HEK293T (cell line): ENCODE measurements around the gene ACADS.

Source experiments
- ARNT ChIP-seq: fragments of 450-650 bp; IDR thresholded peaks from 2 replicates; pipeline ENCODE4 v1.6.1; 2017; ENCODE audit warnings: mild to moderate bottlenecking
- BHLHE40 ChIP-seq: fragments of 450-650 bp; IDR thresholded peaks from 2 replicates; pipeline ENCODE4 v1.6.1; 2016; ENCODE audit warnings: mild to moderate bottlenecking, moderate library complexity, borderline replicate concordance
- ELF4 ChIP-seq: fragments of 450-650 bp; IDR thresholded peaks from 2 replicates; pipeline ENCODE4 v1.6.1; 2017; ENCODE audit warnings: antibody characterized with exemption
- FOXA1 ChIP-seq: fragments of 450-650 bp; IDR thresholded peaks from 2 replicates; pipeline ENCODE4 v1.6.1; 2016; ENCODE audit warnings: mild to moderate bottlenecking
- FOXK2 ChIP-seq: fragments of 450-650 bp; IDR thresholded peaks from 2 replicates; pipeline ENCODE4 v1.6.1; 2016; ENCODE audit warnings: mild to moderate bottlenecking
- FOXM1 ChIP-seq: fragments of 450-650 bp; IDR thresholded peaks from 2 replicates; pipeline ENCODE4 v1.6.1; 2017; ENCODE audit warnings: mild to moderate bottlenecking, borderline replicate concordance
- HDGF ChIP-seq: fragments of 450-650 bp; IDR thresholded peaks from 2 replicates; pipeline ENCODE4 v1.6.1; 2017; ENCODE audit warnings: antibody characterized with exemption, borderline replicate concordance
- NFRKB ChIP-seq: fragments of 450-650 bp; IDR thresholded peaks from 2 replicates; pipeline ENCODE4 v1.6.1; 2016; ENCODE audit warnings: mild to moderate bottlenecking, moderate library complexity
- SP1 ChIP-seq: fragments of 450-650 bp; IDR thresholded peaks from 2 replicates; pipeline ENCODE4 v1.6.1; 2017
- SUZ12 ChIP-seq: fragments of 450-650 bp; IDR thresholded peaks from 2 replicates; pipeline ENCODE4 v1.6.1; 2016; ENCODE audit warnings: mild to moderate bottlenecking
- TARDBP ChIP-seq: fragments of 450-650 bp; IDR thresholded peaks from 2 replicates; pipeline ENCODE4 v1.6.1; 2016
- ZNF384 ChIP-seq: fragments of 450-650 bp; IDR thresholded peaks from 2 replicates; pipeline ENCODE4 v1.6.1; 2016
- TF ChIP-seq, protein P1 (sequence below): fragments of 450-650 bp; IDR thresholded peaks from 2 replicates; pipeline ENCODE4 v1.6.1; 2016

DNA sequence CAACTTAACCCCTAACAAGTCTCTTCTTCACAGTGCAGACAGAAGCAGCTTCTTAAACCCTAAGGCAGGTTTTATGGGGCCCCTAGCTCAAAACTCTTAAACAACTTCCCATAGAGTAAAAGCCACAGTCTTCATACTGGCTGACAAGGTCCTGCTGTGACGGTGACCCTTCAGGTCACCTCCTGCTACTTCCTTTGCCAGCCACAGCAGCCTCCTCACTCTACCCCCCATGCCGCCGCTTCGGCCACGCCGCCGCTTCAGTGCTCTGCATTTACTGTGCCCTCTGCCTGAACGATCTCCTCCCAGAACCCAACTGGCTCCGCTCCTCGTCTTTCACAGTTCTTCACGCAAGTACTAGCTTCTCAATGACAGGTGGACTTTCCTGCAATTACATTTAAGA lies 45.5 kb downstream of the ACADS start:
- TF ChIP-seq FOXM1 (no peak), ARNT (no peak), BHLHE40 (no peak), SUZ12 (no peak), NFRKB (no peak), FOXK2 (no peak), FOXA1 (no peak), ZNF384 (no peak), TARDBP (no peak), SP1 (no peak), HDGF (no peak), ELF4 (no peak)
- TF ChIP-seq, protein P1, sequence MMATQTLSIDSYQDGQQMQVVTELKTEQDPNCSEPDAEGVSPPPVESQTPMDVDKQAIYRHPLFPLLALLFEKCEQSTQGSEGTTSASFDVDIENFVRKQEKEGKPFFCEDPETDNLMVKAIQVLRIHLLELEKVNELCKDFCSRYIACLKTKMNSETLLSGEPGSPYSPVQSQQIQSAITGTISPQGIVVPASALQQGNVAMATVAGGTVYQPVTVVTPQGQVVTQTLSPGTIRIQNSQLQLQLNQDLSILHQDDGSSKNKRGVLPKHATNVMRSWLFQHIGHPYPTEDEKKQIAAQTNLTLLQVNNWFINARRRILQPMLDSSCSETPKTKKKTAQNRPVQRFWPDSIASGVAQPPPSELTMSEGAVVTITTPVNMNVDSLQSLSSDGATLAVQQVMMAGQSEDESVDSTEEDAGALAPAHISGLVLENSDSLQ: no peak
